ENCODE results near the gene CACNA1B. TPM values are rescaled to one million over a fixed set of nuclear protein-coding genes. Genes with fewer than 3 reads are reported as not detected.

CACNA1B gene
- polyA plus RNA-seq, 2 of the 4 experiments (the other 2 are of a cell fraction), result 0.03 to 0.06 TPM

DNA sequence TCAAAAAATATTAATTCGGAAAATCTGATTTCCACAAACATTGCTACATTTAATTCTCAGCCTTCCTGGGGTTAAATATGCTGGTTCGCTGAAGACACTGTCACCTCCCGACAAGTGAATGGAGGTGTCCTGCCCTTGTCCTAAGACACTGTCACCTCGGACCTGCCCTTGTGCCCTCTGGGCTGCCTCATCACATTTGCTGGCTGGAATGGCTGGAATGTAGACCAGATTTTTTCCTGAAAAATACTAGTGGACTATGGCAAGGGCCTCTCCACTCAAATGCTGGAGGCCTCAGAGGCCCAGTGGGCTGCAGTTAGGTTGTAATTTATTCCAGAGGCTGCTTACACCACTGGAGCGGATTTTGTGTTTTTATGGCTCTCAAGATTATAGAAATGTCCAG lies 28.2 kb downstream of the CACNA1B start:
- H3K9me3 ChIP-seq, result no peaks in the 10 kb centered on the region
- no peak overlapping the region for H3K4me2 ChIP-seq
- ChIA-PET CTCF (no interaction called here), POLR2A (no interaction called here)
- no peak overlapping the region for H3K27ac ChIP-seq
- H3K4me1 ChIP-seq, result no peaks in the 10 kb centered on the region
- WGBS (ENCODE audit: missing lambda C conversion rate), result 46% methylated on average over 5 of the region's 5 CpGs
- no peak overlapping the region for H3K4me3 ChIP-seq
- FAIRE-seq (no peak), DNase-seq (ENCODE audit: low read depth in 1 of 2, low spot score in 1 of 2) (no peak), ATAC-seq (no peak)
- TF ChIP-seq, protein P1, sequence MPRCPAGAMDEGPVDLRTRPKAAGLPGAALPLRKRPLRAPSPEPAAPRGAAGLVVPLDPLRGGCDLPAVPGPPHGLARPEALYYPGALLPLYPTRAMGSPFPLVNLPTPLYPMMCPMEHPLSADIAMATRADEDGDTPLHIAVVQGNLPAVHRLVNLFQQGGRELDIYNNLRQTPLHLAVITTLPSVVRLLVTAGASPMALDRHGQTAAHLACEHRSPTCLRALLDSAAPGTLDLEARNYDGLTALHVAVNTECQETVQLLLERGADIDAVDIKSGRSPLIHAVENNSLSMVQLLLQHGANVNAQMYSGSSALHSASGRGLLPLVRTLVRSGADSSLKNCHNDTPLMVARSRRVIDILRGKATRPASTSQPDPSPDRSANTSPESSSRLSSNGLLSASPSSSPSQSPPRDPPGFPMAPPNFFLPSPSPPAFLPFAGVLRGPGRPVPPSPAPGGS (IDR thresholded peaks at IDR 0.05), result no peak
- no peak for TF ChIP-seq ZFP36 (IDR thresholded peaks at IDR 0.05; ENCODE audit: borderline replicate concordance, partially characterized antibody)
- TF ChIP-seq NR3C1 (IDR thresholded peaks at IDR 0.05), result no peak

DNA sequence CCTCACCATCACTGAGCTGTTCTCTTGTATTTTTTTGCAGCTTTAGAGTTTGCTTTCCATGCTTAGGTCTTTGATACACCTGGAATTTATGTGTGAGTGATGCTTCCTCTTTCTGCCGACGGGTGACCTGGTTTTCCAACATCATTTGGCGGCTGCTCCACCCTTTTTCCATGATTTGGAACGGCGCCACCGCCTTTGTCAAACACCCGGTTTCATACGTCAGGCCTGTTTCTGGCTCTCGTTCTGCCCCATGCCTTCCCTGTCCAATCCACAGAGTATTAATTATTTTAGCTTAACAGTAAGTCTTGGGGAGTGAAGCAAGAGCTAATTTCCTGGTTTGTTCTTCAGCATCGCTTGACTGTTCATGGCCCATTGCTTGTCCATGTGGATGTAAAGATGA lies 30.2 kb downstream of the CACNA1B start:
- Histone ChIP-seq H3K4me3 (no peak overlapping the region), H3K4me2 (no peak overlapping the region), H3K9me3 (no peaks in the 10 kb centered on the region), H3K4me1 (no peaks in the 10 kb centered on the region), H3K27ac (no peak overlapping the region)
- DNase-seq (ENCODE audit: low read depth in 1 of 2, low spot score in 1 of 2) (no peak), ATAC-seq (no peak), FAIRE-seq (no peak)
- ChIA-PET CTCF (interaction anchor here (0.7 to 1.6 kb wide), 3 partner anchors 12 to 235 kb away, joined by 3 to 6 read pairs (median 4); no protein-coding TSS in a partner anchor), POLR2A (interaction anchor here (0.6 kb wide), 1 partner anchor 149 kb away, joined by 10 read pairs; no protein-coding TSS in a partner anchor)
- TF ChIP-seq PHF8 (IDR thresholded peaks at IDR 0.05; ENCODE audit: borderline replicate concordance, low read depth) (no peak), ESRRA (IDR thresholded peaks at IDR 0.05; ENCODE audit: borderline replicate concordance, low read length) (no peak), TP53 (CRISPR knock-in tag; IDR thresholded peaks at IDR 0.05) (no peak), POLR2AphosphoS2 (conservative IDR thresholded peaks at IDR 0.05; ENCODE audit: low read length) (no peak), CHD4 (IDR thresholded peaks at IDR 0.05; ENCODE audit: borderline replicate concordance) (no peak)
- TF ChIP-seq, protein P1 (IDR thresholded peaks at IDR 0.05), result no peak
- WGBS (ENCODE audit: missing lambda C conversion rate), result 48% methylated on average over 10 of the region's 10 CpGs

DNA sequence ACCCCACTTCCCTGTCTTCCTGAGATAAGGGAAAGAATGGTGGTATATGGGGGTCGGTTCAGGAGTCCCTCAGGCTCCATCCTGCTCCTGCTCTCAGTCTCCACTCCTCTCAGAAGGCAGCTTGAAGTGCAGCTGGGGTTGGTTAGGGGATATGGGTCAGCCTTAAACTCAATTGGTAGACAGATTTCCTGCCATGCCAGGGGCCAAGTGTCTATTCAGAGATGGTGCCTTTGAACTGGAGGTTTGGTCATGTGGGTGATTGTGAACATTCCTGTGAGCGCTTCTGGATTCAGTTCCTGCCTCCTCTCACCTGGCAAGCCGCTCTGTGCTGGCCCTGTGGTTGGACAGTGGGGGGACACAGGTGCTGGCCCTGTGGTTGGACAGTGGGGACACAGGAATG lies 35.1 kb downstream of the CACNA1B start:
- FAIRE-seq (no peak), ATAC-seq (no peak), DNase-seq (ENCODE audit: low read depth in 1 of 2, low spot score in 1 of 2) (no peak)
- no peak for TF ChIP-seq ZFP36 (IDR thresholded peaks at IDR 0.05; ENCODE audit: borderline replicate concordance, partially characterized antibody)
- TF ChIP-seq TP53 (CRISPR knock-in tag; IDR thresholded peaks at IDR 0.05), result no peak
- no peak for TF ChIP-seq NFE2L2 (conservative IDR thresholded peaks at IDR 0.05; ENCODE audit: low read length)
- no peak for TF ChIP-seq RFX5 (IDR thresholded peaks at IDR 0.05)
- no peak for TF ChIP-seq POLR2A (IDR thresholded peaks at IDR 0.05; ENCODE audit: low read length)
- no peak for TF ChIP-seq BHLHE40 (IDR thresholded peaks at IDR 0.05; ENCODE audit: low read depth, low read length)
- TF ChIP-seq RAD21 (conservative IDR thresholded peaks at IDR 0.05 in 1 of 2, IDR thresholded peaks at IDR 0.05 in 1 of 2), result no peak
- TF ChIP-seq HOXB13 (CRISPR knock-in tag; IDR thresholded peaks at IDR 0.05; ENCODE audit: low read depth), result no peak
- no peak for TF ChIP-seq ZNF302 (CRISPR knock-in tag; IDR thresholded peaks at IDR 0.05)
- H3K4me2 ChIP-seq, result no peak overlapping the region
- ChIA-PET POLR2A (no interaction called here), CTCF (interaction anchor here (0.8 to 1.0 kb wide), 2 partner anchors 19 to 31 kb away, joined by 3 read pairs; no protein-coding TSS in a partner anchor)
- no peaks in the 10 kb centered on the region for H3K4me1 ChIP-seq
- no peak overlapping the region for H3K27ac ChIP-seq
- H3K9me3 ChIP-seq, result no peaks in the 10 kb centered on the region
- 15% methylated on average over 3 of the region's 3 CpGs for WGBS (ENCODE audit: missing lambda C conversion rate)
- H3K4me3 ChIP-seq, result no peak overlapping the region

DNA sequence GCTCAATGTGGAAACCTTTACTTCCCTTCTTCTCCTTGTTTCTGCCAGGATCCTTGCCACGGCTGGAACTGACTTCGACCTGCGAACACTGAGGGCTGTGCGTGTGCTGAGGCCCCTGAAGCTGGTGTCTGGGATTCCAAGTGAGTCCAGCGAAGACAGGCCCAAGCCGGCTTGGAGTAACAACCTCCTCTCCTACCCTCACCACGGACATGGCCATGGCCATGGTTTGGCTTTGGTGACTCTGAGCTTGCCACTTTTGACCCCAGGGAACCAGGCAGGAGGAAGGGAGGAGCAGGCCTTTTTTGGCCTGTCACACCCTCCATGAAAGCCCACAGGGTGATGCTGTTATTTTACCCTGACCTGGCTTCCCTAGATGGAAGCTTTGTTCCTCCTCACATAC lies 35.5 kb downstream of the CACNA1B start:
- ATAC-seq (no peak), FAIRE-seq (no peak), DNase-seq (ENCODE audit: low read depth in 1 of 2, low spot score in 1 of 2) (no peak)
- no peak overlapping the region for H3K27ac ChIP-seq
- POLR2A ChIA-PET, result no interaction called here
- TF ChIP-seq ZFP36 (IDR thresholded peaks at IDR 0.05; ENCODE audit: borderline replicate concordance, partially characterized antibody) (no peak), FOSB (CRISPR knock-in tag; IDR thresholded peaks at IDR 0.05) (no peak), CEBPB (IDR thresholded peaks at IDR 0.05) (no peak)
- no peaks in the 10 kb centered on the region for H3K9me3 ChIP-seq
- WGBS (ENCODE audit: missing lambda C conversion rate), result 42% methylated on average over 7 of the region's 7 CpGs
- no peak overlapping the region for H3K4me2 ChIP-seq
- H3K4me1 ChIP-seq, result no peaks in the 10 kb centered on the region
- H3K4me3 ChIP-seq, result no peak overlapping the region
- CTCF ChIA-PET, result interaction anchor here (0.8 to 1.2 kb wide), 4 partner anchors 11 to 109 kb away, joined by 3 read pairs; no protein-coding TSS in a partner anchor
